Activated naive CD8-positive, alpha-beta T cell treated with anti-CD3 and anti-CD28 coated beads, Interleukin-2, amount 50 U/mL, for 24 hours (primary cell): Measurements from ENCODE around the gene SLC25A31.

Experiments used
- ATAC-seq: fragments of 150-1000 bp; cut with Tn5 transposase; one replicate; pipeline ENCODE4 v1.10.0; 2021
- DNase-seq: peaks from one replicate; pipeline ENCODE4 v3.0.0; 2021
- H3K27ac Mint-ChIP-seq: one replicate; pipeline ENCODE4 v1.8.0; 2021; ENCODE audit warnings: mild to moderate bottlenecking, mixed read lengths
- H3K27me3 Mint-ChIP-seq: one replicate; pipeline ENCODE4 v1.8.0; 2021; ENCODE audit warnings: mixed read lengths
- H3K36me3 Mint-ChIP-seq: one replicate; pipeline ENCODE4 v1.8.0; 2021; ENCODE audit warnings: low read depth, mixed read lengths
- H3K4me1 Mint-ChIP-seq: one replicate; pipeline ENCODE4 v1.8.0; 2021; ENCODE audit warnings: mixed read lengths
- H3K4me3 Mint-ChIP-seq: one replicate; pipeline ENCODE4 v1.8.0; 2021; ENCODE audit warnings: mild to moderate bottlenecking, moderate library complexity, mixed read lengths
- H3K9me3 Mint-ChIP-seq: one replicate; pipeline ENCODE4 v1.8.0; 2021; ENCODE audit warnings: mixed read lengths

Gene SLC25A31

DNA sequence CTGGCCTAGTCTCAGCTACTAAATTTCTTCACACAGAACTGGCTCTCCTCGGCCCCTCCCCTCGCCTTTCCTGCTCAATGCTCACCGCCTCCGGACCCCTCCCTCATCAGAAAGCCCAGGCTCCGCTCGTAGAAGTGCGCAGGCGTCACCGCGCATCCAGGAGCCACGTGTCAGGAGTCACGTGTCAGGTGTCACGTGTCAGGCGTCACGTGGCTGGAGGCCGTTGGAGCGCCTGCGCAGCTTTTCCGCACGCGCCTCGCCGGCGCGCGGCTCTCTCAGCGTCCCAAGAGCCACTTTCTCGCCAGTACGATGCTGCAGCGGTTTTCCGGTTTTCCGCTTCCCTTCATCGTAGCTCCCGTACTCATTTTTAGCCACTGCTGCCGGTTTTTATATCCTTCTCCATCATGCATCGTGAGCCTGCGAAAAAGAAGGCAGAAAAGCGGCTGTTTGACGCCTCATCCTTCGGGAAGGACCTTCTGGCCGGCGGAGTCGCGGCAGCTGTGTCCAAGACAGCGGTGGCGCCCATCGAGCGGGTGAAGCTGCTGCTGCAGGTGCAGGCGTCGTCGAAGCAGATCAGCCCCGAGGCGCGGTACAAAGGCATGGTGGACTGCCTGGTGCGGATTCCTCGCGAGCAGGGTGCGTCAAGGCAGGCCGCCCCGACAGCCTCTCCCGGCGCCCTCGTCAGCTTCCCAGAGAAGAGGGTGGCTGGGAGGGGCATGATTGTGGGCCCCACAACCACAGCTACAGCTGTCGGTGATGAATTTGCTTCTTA is at the start of gene SLC25A31:
TSS of gene SLC25A31 (plus strand) at position 259 of the 772 bp plus-strand sequence. CDS start at position 405, 146 bp downstream.
- no peaks in the 10 kb centered on the region for H3K36me3 Mint-ChIP-seq
- no peak within 1 kb of the TSS for H3K27ac Mint-ChIP-seq
- DNase-seq, result no peak
- H3K9me3 Mint-ChIP-seq, result no peaks in the 10 kb centered on the region
- H3K27me3 Mint-ChIP-seq, result peaks cover 3% of the 10 kb centered on the region
- H3K4me3 Mint-ChIP-seq, result no peak within 1 kb of the TSS
- H3K4me1 Mint-ChIP-seq, result no peaks in the 10 kb centered on the region
- ATAC-seq, result no peak

DNA sequence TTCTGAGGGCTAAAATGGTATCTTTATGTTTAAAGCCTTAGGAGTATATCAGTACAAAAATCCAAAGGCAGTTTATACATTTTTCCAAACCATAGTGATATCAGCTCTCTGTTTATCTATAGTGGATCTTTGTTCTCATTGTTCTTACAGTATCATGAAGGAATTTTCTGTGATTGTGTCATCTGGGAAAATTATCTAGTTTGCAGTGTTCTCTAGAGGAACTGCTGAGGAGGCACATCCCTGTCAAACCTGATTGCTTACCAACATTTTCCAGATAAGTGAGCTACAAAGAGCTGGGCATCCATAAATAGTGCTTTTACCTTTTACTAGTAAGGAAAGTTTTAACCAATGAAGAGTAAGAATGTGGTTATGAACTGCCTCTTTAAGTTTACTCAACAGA is 44.9 kb upstream of the SLC25A31 start:
- ATAC-seq (no peak), DNase-seq (no peak)
- H3K27me3 Mint-ChIP-seq, result no peaks in the 10 kb centered on the region
- H3K4me3 Mint-ChIP-seq, result no peak overlapping the region
- no peaks in the 10 kb centered on the region for H3K9me3 Mint-ChIP-seq
- H3K36me3 Mint-ChIP-seq, result no peaks in the 10 kb centered on the region
- H3K27ac Mint-ChIP-seq, result no peak overlapping the region
- no peaks in the 10 kb centered on the region for H3K4me1 Mint-ChIP-seq

DNA sequence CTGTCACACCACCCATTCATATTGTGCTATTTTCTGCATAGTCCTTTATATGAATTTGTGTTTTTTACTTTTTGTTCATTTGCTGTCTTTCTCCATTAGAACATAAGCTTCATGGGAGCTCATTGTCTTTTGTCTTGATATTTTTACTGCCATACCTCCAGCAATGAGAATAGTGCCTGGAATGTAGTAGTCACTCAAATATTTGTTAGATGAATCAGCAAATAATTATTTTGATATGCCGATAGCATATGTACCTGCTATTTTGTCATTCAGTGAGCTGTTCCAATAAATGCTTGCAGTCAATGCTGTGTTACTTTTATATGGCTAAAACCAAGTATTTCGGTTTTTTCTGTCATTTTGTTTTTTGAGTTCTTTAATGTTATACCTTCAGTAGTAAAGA is 43.5 kb upstream of the SLC25A31 start:
- no peaks in the 10 kb centered on the region for H3K4me1 Mint-ChIP-seq
- no peak overlapping the region for H3K27ac Mint-ChIP-seq
- no peaks in the 10 kb centered on the region for H3K27me3 Mint-ChIP-seq

DNA sequence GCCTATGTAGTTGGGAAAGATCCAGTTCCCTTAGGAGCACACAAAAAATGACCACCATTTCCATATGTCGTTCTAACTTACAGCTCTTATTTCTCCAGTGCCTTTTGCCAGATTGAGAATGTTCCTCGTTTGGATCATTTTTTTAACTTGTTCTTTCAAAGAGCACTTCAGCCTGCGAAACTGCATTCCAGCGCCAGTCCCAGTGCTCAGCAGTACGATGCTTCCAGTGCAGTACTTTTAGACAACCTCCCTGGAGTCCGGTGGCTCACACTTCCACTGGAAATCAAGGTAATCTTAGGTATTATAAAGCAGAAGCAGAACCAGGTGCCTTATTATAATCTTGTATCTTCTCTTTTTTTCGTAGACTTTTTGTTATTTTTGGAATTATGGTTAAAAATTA is 42.6 kb upstream of the SLC25A31 start:
- Mint-ChIP-seq H3K36me3 (no peaks in the 10 kb centered on the region), H3K27me3 (no peaks in the 10 kb centered on the region), H3K4me3 (no peak overlapping the region), H3K4me1 (no peaks in the 10 kb centered on the region), H3K27ac (no peak overlapping the region), H3K9me3 (no peaks in the 10 kb centered on the region)
- DNase-seq (no peak), ATAC-seq (no peak)

More for the DNA sequence above, 43.5 kb upstream of the SLC25A31 start:
- DNase-seq, result no peak
- no peaks in the 10 kb centered on the region for H3K9me3 Mint-ChIP-seq
- no peak for ATAC-seq
- H3K36me3 Mint-ChIP-seq, result no peaks in the 10 kb centered on the region
- no peak overlapping the region for H3K4me3 Mint-ChIP-seq

DNA sequence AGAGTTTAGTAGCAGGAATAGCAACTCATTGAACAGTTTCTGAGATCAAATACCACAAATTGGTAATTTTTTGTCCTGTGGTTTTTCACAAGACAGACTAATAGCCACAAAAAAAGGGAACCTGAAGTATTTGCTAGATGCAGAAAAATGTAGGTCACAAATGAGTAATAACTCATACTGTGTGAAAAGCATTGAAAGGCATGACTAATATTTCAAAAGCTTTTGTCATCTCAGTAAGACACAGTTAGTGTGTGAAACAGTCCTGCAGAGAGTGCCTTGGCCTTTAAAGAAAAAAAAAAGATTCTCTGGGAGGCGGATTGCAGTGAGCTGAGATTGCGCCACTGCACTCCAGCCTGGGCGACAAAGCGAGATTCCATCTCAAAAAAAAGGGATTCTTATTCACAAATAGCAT is 31.4 kb upstream of the SLC25A31 start:
- Mint-ChIP-seq H3K27ac (no peak overlapping the region), H3K27me3 (peaks cover 3% of the 10 kb centered on the region), H3K4me3 (no peak overlapping the region), H3K9me3 (peaks cover 5% of the 10 kb centered on the region), H3K4me1 (no peaks in the 10 kb centered on the region), H3K36me3 (no peaks in the 10 kb centered on the region)
- DNase-seq (no peak), ATAC-seq (no peak)

DNA sequence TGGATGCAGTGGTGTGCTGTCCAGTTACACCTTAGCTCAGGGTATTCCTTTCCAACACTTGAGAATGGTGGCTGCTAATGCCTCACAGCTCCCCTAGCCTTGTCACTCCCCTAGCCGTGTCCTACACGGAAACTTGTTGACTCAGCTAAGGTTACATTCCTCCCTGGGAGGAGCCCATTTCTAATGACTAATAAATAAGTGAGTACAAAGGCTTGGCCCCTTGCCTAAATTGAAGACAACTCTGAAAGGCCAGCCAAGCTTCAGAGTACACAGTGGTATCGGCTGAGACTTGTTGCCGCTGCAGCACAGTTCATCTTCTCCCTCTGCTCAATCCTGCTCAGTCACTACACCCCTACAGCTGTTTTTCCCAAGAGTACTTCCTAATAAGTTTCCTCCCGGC is 21.2 kb upstream of the SLC25A31 start:
- no peak for DNase-seq
- no peaks in the 10 kb centered on the region for H3K36me3 Mint-ChIP-seq
- no peaks in the 10 kb centered on the region for H3K4me1 Mint-ChIP-seq
- ATAC-seq, result no peak
- H3K27ac Mint-ChIP-seq, result no peak overlapping the region
- no peaks in the 10 kb centered on the region for H3K9me3 Mint-ChIP-seq
- no peaks in the 10 kb centered on the region for H3K27me3 Mint-ChIP-seq
- H3K4me3 Mint-ChIP-seq, result no peak overlapping the region

DNA sequence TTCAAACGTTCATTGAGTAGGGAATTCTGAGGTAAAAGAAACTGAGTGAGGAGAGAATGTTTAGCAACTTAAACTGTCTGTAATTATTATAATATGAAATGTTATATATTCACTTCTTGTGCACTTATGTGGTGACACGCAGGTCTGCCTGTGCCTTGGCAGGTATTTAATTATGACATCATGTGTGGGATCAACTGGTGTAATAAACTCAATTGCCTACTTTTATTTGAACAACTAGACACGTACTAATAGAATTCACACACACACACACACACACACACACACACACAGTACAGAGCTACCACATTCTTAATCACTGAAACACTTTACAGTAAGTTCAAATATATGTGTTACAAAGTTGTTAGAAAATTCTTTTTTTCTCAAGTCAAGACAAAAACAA is 20.7 kb upstream of the SLC25A31 start:
- ATAC-seq (no peak), DNase-seq (no peak)
- Mint-ChIP-seq H3K4me3 (no peak overlapping the region), H3K4me1 (no peaks in the 10 kb centered on the region), H3K36me3 (no peaks in the 10 kb centered on the region), H3K27ac (no peak overlapping the region), H3K27me3 (no peaks in the 10 kb centered on the region), H3K9me3 (no peaks in the 10 kb centered on the region)

DNA sequence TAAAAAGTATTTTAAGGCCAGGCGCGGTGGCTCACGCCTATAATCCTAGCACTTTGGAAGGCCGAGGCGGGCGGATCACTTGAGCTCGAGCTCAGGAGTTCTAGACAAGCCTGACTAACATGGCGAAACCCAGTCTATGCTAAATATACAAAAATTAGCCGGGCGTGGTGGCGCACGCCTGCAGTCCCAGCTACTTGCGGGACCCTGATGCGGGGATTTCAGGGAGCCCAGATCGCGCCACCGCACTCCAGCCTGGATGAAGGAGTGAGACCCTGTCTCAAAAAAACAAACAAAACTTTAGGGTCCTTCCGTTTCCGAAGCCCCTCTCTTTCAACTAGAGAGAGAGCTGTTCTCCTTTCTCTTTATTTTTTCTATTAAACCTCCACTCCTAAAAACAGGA is 1.2 kb downstream of the SLC25A31 start:
- no peak overlapping the region for H3K27ac Mint-ChIP-seq
- no peaks in the 10 kb centered on the region for H3K9me3 Mint-ChIP-seq
- H3K4me3 Mint-ChIP-seq, result no peak overlapping the region
- no peaks in the 10 kb centered on the region for H3K4me1 Mint-ChIP-seq
- no peaks in the 10 kb centered on the region for H3K36me3 Mint-ChIP-seq
- DNase-seq, result no peak
- peaks cover 3% of the 10 kb centered on the region for H3K27me3 Mint-ChIP-seq
- no peak for ATAC-seq

DNA sequence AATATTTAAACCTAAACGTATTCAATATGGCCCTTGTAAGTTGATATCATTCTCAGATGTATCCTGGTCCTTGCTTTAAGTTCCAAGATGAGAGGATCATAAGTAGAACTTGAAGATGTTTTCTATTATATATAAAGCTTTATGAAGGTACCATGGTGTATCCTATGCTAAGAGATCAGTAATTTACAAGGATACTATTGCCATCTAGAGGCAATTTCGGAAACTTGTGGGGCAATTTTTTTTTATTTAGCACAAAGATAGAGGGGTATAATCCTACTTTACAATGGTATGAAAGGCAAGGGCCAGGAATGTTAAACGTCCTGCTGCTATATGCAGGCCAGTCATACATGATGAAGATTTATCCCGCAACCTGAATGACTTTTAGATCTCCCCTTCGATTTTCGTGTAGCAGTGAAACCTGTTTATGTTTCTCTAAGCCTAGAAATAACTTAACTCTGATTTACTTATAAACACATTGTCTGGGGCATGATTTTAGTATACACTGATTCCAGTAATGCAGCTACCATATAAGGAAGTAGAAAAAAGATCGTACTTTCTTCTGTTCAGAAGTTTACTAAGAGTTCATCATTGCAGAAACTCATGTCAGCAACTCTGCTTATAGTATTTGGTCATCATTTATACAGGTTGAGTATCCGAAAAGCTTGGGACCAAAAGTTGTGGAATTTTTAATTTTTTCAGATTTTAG is 2.6 kb downstream of the SLC25A31 start:
- no peaks in the 10 kb centered on the region for H3K36me3 Mint-ChIP-seq
- no peak overlapping the region for H3K4me3 Mint-ChIP-seq
- no peaks in the 10 kb centered on the region for H3K4me1 Mint-ChIP-seq
- no peaks in the 10 kb centered on the region for H3K27me3 Mint-ChIP-seq
- no peak for ATAC-seq
- DNase-seq, result no peak
- no peaks in the 10 kb centered on the region for H3K9me3 Mint-ChIP-seq
- H3K27ac Mint-ChIP-seq, result no peak overlapping the region

DNA sequence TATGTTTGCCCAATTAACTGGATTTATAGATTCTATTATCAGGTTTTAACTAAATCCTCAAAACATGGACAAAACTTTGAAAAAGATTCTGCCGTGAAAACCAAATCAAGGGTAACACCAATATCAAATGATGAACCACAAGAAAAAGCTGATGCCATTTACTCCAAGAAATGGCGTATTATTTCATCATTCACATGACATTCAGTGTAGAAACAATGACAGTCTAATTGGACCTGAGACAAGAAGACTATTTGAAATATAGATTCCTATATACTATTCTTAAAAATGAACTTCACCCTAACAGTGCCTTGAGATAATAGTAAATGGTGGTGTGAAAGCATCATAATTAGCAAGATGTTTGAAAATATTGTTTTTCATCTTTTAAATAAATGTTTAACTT is 4.8 kb downstream of the SLC25A31 start:
- no peak overlapping the region for H3K27ac Mint-ChIP-seq
- no peaks in the 10 kb centered on the region for H3K27me3 Mint-ChIP-seq
- H3K36me3 Mint-ChIP-seq, result no peaks in the 10 kb centered on the region
- ATAC-seq (no peak), DNase-seq (no peak)
- H3K4me1 Mint-ChIP-seq, result no peaks in the 10 kb centered on the region
- H3K9me3 Mint-ChIP-seq, result no peaks in the 10 kb centered on the region
- no peak overlapping the region for H3K4me3 Mint-ChIP-seq

DNA sequence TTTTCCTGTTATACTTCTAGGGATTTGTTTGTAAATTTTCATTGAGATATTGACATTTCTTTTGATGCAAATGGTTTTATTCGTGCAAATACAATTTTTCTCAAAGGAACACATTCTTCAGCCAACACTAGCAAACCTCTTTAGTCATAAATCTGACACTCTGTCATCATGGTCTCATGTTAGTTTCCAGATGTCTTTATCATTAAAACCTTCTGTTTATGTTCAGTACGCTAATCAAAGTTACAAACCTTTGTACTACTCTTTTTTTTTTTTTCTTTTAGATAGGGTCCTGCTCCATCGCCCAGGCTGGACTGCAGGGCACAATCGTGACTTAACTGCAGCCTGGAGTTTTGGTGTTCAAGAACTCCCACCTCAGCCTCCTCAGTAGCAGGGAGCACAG is 7.1 kb downstream of the SLC25A31 start:
- Mint-ChIP-seq H3K27ac (no peak overlapping the region), H3K9me3 (peaks cover 3% of the 10 kb centered on the region), H3K27me3 (no peaks in the 10 kb centered on the region), H3K4me1 (no peaks in the 10 kb centered on the region), H3K36me3 (no peaks in the 10 kb centered on the region), H3K4me3 (no peak overlapping the region)
- no peak for DNase-seq
- ATAC-seq, result no peak

DNA sequence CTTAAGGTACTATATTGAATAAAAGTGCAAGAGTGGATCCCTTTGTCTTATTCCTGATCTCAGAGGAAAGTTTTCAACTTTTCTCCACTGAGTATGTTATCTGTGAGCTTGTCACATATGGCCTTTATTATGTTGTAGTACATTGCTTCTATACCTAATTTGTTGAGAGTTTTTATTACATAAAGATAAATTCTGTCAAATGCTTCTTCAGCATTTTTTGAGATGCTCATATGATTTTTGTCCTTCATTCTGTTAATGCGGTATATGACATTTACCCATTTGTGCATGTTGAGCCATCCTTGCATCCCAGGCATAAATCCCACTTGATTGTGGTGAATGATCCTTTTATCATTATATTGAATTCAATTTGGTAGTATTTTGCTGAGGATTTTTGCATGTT is 11.0 kb downstream of the SLC25A31 start:
- no peak overlapping the region for H3K4me3 Mint-ChIP-seq
- H3K36me3 Mint-ChIP-seq, result no peaks in the 10 kb centered on the region
- H3K27ac Mint-ChIP-seq, result no peak overlapping the region
- DNase-seq (no peak), ATAC-seq (no peak)
- H3K4me1 Mint-ChIP-seq, result no peaks in the 10 kb centered on the region
- H3K9me3 Mint-ChIP-seq, result peaks cover 7% of the 10 kb centered on the region
- H3K27me3 Mint-ChIP-seq, result no peaks in the 10 kb centered on the region

DNA sequence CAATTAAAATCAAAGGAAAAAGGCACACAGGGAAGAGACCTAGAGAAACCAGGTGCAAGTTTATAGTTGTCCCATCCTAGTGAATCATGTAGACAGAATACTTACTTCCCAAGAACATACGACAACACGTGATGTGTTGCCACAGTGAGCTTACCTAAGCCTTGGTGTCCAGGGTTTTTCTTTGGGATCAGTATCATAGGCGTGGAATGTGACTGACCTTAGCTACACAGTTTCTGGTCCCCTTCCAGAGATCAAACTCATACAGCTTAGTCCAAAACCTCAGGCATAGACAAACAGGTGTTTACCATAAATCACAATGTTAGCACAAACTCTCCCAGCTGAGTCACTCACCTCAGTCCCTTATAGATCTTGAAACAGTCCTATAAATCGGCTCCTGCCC is 17.7 kb downstream of the SLC25A31 start:
- H3K27me3 Mint-ChIP-seq, result peaks cover 8% of the 10 kb centered on the region

DNA sequence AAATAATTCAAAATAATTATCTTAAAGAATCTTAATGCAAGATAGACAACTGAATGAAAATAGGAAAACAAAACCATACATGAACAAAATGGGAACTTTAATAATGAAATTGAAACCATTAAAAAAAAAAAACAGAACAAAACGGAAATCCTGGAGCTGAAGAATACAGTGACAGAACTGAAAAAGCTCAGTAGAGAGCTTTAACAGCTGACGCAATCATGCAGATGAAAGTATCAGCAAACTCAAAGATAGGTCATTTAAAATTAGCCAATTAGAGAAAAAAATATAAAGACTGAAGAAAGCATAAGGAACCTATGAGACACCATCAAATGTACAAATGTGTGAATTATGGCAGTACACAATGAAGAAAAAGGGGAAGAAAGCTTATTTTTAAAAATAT is 18.8 kb downstream of the SLC25A31 start:
- H3K4me3 Mint-ChIP-seq, result no peak overlapping the region
- no peak for ATAC-seq

More for the DNA sequence above, 17.7 kb downstream of the SLC25A31 start:
- no peaks in the 10 kb centered on the region for H3K4me1 Mint-ChIP-seq
- H3K36me3 Mint-ChIP-seq, result no peaks in the 10 kb centered on the region
- ATAC-seq, result no peak
- DNase-seq, result no peak
- H3K4me3 Mint-ChIP-seq, result no peak overlapping the region
- H3K9me3 Mint-ChIP-seq, result peaks cover 12% of the 10 kb centered on the region
- no peak overlapping the region for H3K27ac Mint-ChIP-seq

DNA sequence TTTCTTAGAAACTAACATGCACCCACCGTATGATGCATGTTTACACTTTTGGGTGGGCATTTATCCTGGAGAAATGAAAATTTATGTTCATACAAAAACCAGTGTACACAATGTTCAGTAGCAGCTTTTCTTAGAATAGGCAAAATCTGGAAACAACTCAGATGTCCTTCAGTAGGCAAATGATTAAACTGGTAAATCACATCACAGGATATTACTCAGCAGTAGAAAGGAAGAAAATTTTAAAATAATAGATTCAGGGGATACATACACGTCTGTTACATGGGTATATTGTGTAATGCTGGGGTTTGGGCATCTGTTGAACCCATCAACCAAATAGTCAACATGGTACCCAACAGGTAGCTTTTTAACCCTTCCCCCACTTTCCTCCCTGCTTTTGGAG is 26.7 kb downstream of the SLC25A31 start:
- no peaks in the 10 kb centered on the region for H3K36me3 Mint-ChIP-seq
- no peak overlapping the region for H3K4me3 Mint-ChIP-seq
- H3K27ac Mint-ChIP-seq, result no peak overlapping the region
- H3K27me3 Mint-ChIP-seq, result no peaks in the 10 kb centered on the region
- no peak for ATAC-seq
- H3K4me1 Mint-ChIP-seq, result no peaks in the 10 kb centered on the region
- no peak for DNase-seq
- H3K9me3 Mint-ChIP-seq, result peaks cover 4% of the 10 kb centered on the region

More for the DNA sequence above, 18.8 kb downstream of the SLC25A31 start:
- H3K9me3 Mint-ChIP-seq, result peaks cover 12% of the 10 kb centered on the region
- H3K27me3 Mint-ChIP-seq, result peaks cover 8% of the 10 kb centered on the region
- H3K4me1 Mint-ChIP-seq, result no peaks in the 10 kb centered on the region
- DNase-seq, result no peak
- no peaks in the 10 kb centered on the region for H3K36me3 Mint-ChIP-seq
- no peak overlapping the region for H3K27ac Mint-ChIP-seq
